ENCODE measurements around the gene MVB12A. TPM values are rescaled to one million over a fixed set of nuclear protein-coding genes. Genes with fewer than 3 reads are reported as not detected.
A peak's percentile ranks its signal among the peaks of the same experiment; 100 is the strongest.

MVB12A gene
- total RNA-seq, 2 donors from 2014 or later: 53.1 to 70.1 TPM

DNA sequence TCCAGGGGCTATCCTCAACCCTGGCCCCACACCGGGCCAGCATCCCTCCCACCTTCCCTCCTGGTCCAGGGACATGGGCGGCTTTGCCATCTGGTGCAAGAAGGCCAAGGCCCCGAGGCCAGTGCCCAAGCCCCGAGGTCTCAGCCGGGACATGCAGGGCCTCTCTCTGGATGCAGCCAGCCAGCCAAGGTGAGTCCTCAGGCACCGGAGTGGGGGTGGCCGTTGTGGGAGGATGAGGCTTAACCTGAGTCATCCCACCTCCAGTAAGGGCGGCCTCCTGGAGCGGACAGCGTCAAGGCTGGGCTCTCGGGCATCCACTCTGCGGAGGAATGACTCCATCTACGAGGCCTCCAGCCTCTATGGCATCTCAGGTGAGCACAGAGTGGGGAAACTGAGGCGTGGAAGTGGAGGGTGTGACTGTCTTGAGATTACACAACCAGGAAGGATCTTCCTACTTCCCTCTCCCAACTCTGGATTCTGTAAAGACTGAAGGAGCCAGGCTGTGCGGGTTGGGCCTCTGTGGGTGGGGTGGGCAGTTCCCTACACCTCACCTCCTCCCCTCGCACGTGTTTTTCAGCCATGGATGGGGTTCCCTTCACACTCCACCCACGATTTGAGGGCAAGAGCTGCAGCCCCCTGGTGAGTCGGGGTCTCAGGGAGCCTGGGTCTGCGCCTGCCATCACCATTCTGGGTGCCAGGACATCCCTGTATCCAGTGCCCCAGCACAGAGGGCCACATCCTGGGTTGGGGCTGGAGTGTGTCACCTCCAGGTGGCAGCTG lies 3.8 kb downstream of the MVB12A start:
- no peaks in the 10 kb centered on the region for H3K9me3 ChIP-seq
- no peaks in the 10 kb centered on the region for H3K27me3 ChIP-seq
- H3K9ac ChIP-seq (ENCODE audit: low read depth in 2 of 2, low read length in 2 of 2): no peak overlapping the region
- DNase-seq: no peak
- no peak overlapping the region for H3K4me3 ChIP-seq
- H3K27ac ChIP-seq: no peak overlapping the region
- no peak for TF ChIP-seq CTCF (IDR thresholded peaks at IDR 0.05)
- H3K36me3 ChIP-seq: no peaks in the 10 kb centered on the region
- H3K4me1 ChIP-seq: peaks cover 4% of the 10 kb centered on the region
- intact Hi-C loops (cut with DNase I): no loop called here

DNA sequence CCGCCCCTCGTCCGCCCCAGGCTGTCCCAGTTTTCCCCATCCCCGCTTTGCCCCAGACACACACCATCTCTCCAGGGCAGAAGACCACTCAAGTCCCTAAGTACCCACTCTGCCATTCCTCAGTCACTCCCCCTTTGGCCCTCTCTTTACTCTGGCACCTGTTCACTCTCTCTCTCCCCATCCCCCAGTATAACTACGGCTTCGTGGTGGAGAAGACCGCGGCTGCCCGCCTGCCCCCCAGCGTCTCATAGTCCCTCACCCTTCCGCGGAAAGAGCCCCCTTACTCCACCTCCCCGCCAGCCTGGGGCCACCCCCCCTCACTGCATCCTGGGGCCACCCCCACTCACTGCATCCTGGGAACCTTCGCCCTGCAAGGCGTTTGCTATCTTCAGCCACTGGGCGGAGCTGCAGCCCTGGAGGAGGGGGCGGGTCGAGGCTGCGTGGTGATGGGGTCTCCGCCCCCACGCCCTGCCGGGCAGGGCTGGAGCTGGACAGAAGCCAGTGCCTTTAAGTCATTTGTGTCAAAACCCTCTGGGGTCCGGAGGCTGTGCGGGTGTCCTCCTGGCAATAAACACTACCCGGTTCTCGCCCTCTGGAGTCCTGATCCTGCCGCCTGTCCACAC lies 5.0 kb downstream of the MVB12A start:
- TF ChIP-seq CTCF (IDR thresholded peaks at IDR 0.05): no peak
- intact Hi-C loops (cut with DNase I): no loop called here
- no peak overlapping the region for H3K27ac ChIP-seq
- no peaks in the 10 kb centered on the region for H3K36me3 ChIP-seq
- no peak overlapping the region for H3K9ac ChIP-seq (ENCODE audit: low read depth in 2 of 2, low read length in 2 of 2)
- no peaks in the 10 kb centered on the region for H3K27me3 ChIP-seq
- H3K9me3 ChIP-seq: no peaks in the 10 kb centered on the region
- DNase-seq: peak; percentile 26
- no peak overlapping the region for H3K4me3 ChIP-seq
- H3K4me1 ChIP-seq: peaks cover 4% of the 10 kb centered on the region

DNA sequence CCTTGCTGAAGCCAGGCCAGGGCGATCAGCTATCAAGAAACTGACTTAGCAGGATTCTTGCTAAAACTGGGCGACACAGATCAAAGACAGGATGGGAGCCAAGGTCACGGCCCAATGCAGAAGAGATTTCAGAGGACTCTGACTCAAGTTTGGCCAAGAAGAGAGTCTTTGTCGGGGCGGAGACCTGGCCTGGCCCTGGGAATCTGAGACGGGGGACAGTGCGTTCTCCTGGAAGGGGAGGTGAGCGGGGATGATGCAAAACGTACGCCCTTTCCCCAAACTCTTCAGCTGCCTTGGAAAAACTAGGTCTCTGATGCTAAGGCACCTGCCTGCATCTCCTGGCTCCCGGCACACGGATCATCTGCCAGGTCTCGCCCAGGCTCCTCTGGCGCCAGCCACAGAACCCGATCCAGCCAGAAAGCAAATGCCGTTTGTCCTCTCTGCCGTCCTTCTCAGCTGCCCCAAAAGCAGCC lies 9.8 kb downstream of the MVB12A start:
- H3K36me3 ChIP-seq: no peaks in the 10 kb centered on the region
- no peaks in the 10 kb centered on the region for H3K4me1 ChIP-seq
- H3K9ac ChIP-seq (ENCODE audit: low read depth in 2 of 2, low read length in 2 of 2): no peak overlapping the region
- H3K9me3 ChIP-seq: no peaks in the 10 kb centered on the region
- H3K27me3 ChIP-seq: no peaks in the 10 kb centered on the region
- DNase-seq: no peak
- H3K27ac ChIP-seq: no peak overlapping the region
- no peak for TF ChIP-seq CTCF (IDR thresholded peaks at IDR 0.05)
- intact Hi-C loops (cut with DNase I): no loop called here
- no peak overlapping the region for H3K4me3 ChIP-seq

GRCh38 chr19:17431417-17431816 lies 11.6 kb downstream of the MVB12A start:
- Histone ChIP-seq H3K4me1 (no peaks in the 10 kb centered on the region), H3K36me3 (no peaks in the 10 kb centered on the region), H3K27ac (no peak overlapping the region), H3K9ac (ENCODE audit: low read depth in 2 of 2, low read length in 2 of 2) (no peak overlapping the region), H3K9me3 (no peaks in the 10 kb centered on the region), H3K27me3 (no peaks in the 10 kb centered on the region), H3K4me3 (no peak overlapping the region)
- TF ChIP-seq CTCF (IDR thresholded peaks at IDR 0.05): no peak
- DNase-seq: no peak
- intact Hi-C loops (cut with DNase I): no loop called here

- no peaks in the 10 kb centered on the region for H3K27me3 ChIP-seq
- no peak overlapping the region for H3K27ac ChIP-seq
- no peak overlapping the region for H3K9ac ChIP-seq (ENCODE audit: low read depth in 2 of 2, low read length in 2 of 2)
- H3K4me1 ChIP-seq: no peaks in the 10 kb centered on the region
- no peaks in the 10 kb centered on the region for H3K9me3 ChIP-seq
- intact Hi-C loops (cut with DNase I): no loop called here
- TF ChIP-seq CTCF (IDR thresholded peaks at IDR 0.05): no peak
- H3K4me3 ChIP-seq: no peak overlapping the region
- H3K36me3 ChIP-seq: no peaks in the 10 kb centered on the region
- no peak for DNase-seq
Measured at GRCh38 chr19:17435218-17435617, 15.4 kb downstream of the MVB12A start.
